Ishikawa (cell line): ENCODE data around the gene PLA2G4F.

Source experiments
- CEBPB ChIP-seq: IDR thresholded peaks from 2 replicates; pipeline ENCODE4 v1.6.1; 2012
- CREB1 ChIP-seq: IDR thresholded peaks from 2 replicates; pipeline ENCODE4 v1.6.1; 2012; ENCODE audit warnings: low read depth
- EGR1 ChIP-seq: IDR thresholded peaks from 2 replicates; pipeline ENCODE4 v1.6.1; 2012
- EP300 ChIP-seq: IDR thresholded peaks from 2 replicates; pipeline ENCODE4 v1.6.1; 2012; ENCODE audit warnings: borderline replicate concordance
- FOXM1 ChIP-seq: IDR thresholded peaks from 2 replicates; pipeline ENCODE4 v1.6.1; 2012; ENCODE audit warnings: low read depth, borderline replicate concordance
- NFIC ChIP-seq: IDR thresholded peaks from 2 replicates; pipeline ENCODE4 v1.6.1; 2012
- RAD21 ChIP-seq: IDR thresholded peaks from 2 replicates; pipeline ENCODE4 v1.6.1; 2012; ENCODE audit warnings: low read depth
- TAF1 ChIP-seq: IDR thresholded peaks from 2 replicates; pipeline ENCODE4 v1.6.1; 2012; ENCODE audit warnings: low read depth, mild to moderate bottlenecking
- TCF12 ChIP-seq: IDR thresholded peaks from 2 replicates; pipeline ENCODE4 v1.6.1; 2012; ENCODE audit warnings: low read depth
- TEAD4 ChIP-seq: IDR thresholded peaks from 2 replicates; pipeline ENCODE4 v1.6.1; 2012
- YY1 ChIP-seq: IDR thresholded peaks from 2 replicates; pipeline ENCODE4 v1.6.1; 2012; ENCODE audit warnings: low read depth
- ZBTB7A ChIP-seq: IDR thresholded peaks from 2 replicates; pipeline ENCODE4 v1.6.1; 2012; ENCODE audit warnings: low read depth
- TF ChIP-seq, protein P1 (sequence below): IDR thresholded peaks from 2 replicates; pipeline ENCODE4 v1.6.1; 2012
- TF ChIP-seq, protein P2 (sequence below): IDR thresholded peaks from 2 replicates; pipeline ENCODE4 v1.6.1; 2012; ENCODE audit warnings: low read depth, mild to moderate bottlenecking
- TF ChIP-seq, protein P3 (sequence below): IDR thresholded peaks from 2 replicates; pipeline ENCODE4 v1.6.1; 2012

The PLA2G4F gene

GRCh38 chr15:42149493-42150218 lies 6.8 kb downstream of the PLA2G4F start:
- no peak for TF ChIP-seq EGR1
- TF ChIP-seq TAF1 = no peak
- TF ChIP-seq NFIC = no peak
- TF ChIP-seq TEAD4 = no peak
- TF ChIP-seq FOXM1 = no peak
- TF ChIP-seq CEBPB = no peak
- TF ChIP-seq, protein P1, sequence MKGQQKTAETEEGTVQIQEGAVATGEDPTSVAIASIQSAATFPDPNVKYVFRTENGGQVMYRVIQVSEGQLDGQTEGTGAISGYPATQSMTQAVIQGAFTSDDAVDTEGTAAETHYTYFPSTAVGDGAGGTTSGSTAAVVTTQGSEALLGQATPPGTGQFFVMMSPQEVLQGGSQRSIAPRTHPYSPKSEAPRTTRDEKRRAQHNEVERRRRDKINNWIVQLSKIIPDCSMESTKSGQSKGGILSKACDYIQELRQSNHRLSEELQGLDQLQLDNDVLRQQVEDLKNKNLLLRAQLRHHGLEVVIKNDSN = no peak
- TF ChIP-seq CREB1 = no peak

- no peak for TF ChIP-seq FOXM1
- TF ChIP-seq EGR1 = no peak
- no peak for TF ChIP-seq EP300
- TF ChIP-seq, protein P2, sequence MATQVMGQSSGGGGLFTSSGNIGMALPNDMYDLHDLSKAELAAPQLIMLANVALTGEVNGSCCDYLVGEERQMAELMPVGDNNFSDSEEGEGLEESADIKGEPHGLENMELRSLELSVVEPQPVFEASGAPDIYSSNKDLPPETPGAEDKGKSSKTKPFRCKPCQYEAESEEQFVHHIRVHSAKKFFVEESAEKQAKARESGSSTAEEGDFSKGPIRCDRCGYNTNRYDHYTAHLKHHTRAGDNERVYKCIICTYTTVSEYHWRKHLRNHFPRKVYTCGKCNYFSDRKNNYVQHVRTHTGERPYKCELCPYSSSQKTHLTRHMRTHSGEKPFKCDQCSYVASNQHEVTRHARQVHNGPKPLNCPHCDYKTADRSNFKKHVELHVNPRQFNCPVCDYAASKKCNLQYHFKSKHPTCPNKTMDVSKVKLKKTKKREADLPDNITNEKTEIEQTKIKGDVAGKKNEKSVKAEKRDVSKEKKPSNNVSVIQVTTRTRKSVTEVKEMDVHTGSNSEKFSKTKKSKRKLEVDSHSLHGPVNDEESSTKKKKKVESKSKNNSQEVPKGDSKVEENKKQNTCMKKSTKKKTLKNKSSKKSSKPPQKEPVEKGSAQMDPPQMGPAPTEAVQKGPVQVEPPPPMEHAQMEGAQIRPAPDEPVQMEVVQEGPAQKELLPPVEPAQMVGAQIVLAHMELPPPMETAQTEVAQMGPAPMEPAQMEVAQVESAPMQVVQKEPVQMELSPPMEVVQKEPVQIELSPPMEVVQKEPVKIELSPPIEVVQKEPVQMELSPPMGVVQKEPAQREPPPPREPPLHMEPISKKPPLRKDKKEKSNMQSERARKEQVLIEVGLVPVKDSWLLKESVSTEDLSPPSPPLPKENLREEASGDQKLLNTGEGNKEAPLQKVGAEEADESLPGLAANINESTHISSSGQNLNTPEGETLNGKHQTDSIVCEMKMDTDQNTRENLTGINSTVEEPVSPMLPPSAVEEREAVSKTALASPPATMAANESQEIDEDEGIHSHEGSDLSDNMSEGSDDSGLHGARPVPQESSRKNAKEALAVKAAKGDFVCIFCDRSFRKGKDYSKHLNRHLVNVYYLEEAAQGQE = no peak
- TF ChIP-seq ZBTB7A = no peak
- TF ChIP-seq CREB1 = no peak
- no peak for TF ChIP-seq NFIC
- no peak for TF ChIP-seq RAD21
- TF ChIP-seq, protein P1 = no peak
- TF ChIP-seq, protein P3, sequence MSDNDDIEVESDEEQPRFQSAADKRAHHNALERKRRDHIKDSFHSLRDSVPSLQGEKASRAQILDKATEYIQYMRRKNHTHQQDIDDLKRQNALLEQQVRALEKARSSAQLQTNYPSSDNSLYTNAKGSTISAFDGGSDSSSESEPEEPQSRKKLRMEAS = no peak
- no peak for TF ChIP-seq TAF1
- TF ChIP-seq TCF12 = no peak
- no peak for TF ChIP-seq YY1
- no peak for TF ChIP-seq CEBPB
- no peak for TF ChIP-seq TEAD4
Observed at GRCh38 chr15:42148808-42149492, 7.5 kb downstream of the PLA2G4F start.

GRCh38 chr15:42147431-42147735 lies 9.1 kb downstream of the PLA2G4F start:
- TF ChIP-seq, protein P3 = no peak
- TF ChIP-seq, protein P2 = no peak
- TF ChIP-seq, protein P1 = no peak
- TF ChIP-seq TCF12 = no peak
- TF ChIP-seq EP300 = no peak
- TF ChIP-seq NFIC = no peak

GRCh38 chr15:42146551-42147430 lies 9.6 kb downstream of the PLA2G4F start:
- TF ChIP-seq TCF12 (no peak), FOXM1 (no peak), CEBPB (no peak), EP300 (no peak), TAF1 (no peak)
- TF ChIP-seq, protein P2 = no peak
